IMR-90 (cell line): Measurements from ENCODE around the gene EIF4H. TPM values are rescaled to one million over a fixed set of nuclear protein-coding genes. Genes with fewer than 3 reads are reported as not detected.

Source experiments
- ATAC-seq: fragments of 200-7000 bp; cut with Tn5 transposase; 2 replicates; pipeline ENCODE4 v1.9.1; 2020; ENCODE audit warnings: low read depth, mild to moderate bottlenecking, moderate library complexity
- BruUV-seq: library from RNA; stranded (reverse); fragments of 400-500 nt; replicated peaks from 2 replicates; lab custom pipeline; 2021; lab: Mats Ljungman, UMichigan
- CTCF ChIA-PET: fragments of 300-600 bp; formaldehyde crosslinking; extraction: SDS; loops from one replicate; lab custom pipeline; 2021; ENCODE audit warnings: antibody characterized with exemption; lab: Yijun Ruan, JAX
- POLR2A ChIA-PET: fragments of 300-600 bp; sonication (Branson Sonifier 250); formaldehyde crosslinking; loops from one replicate; lab custom pipeline; 2022; ENCODE audit warnings: antibody characterized with exemption; ENCODE audit not compliant: unreplicated experiment; lab: Charles Lee
- DNase-seq: peaks from one replicate; pipeline ENCODE4 v3.0.0; 2013
- H2AFZ ChIP-seq: replicated peaks from 2 replicates; pipeline ENCODE3; 2013; ENCODE audit warnings: low read length, mild to moderate bottlenecking; ENCODE audit not compliant: poor library complexity
- H2AK5ac ChIP-seq: 2 replicates; pipeline ENCODE4 v1.6.1; 2013; ENCODE audit warnings: low read depth, low read length, inconsistent platforms
- H2AK9ac ChIP-seq: replicated peaks from 2 replicates; pipeline ENCODE3; 2013; ENCODE audit warnings: mild to moderate bottlenecking, low read depth, low read length, moderate library complexity; ENCODE audit not compliant: poor library complexity
- H2BK120ac ChIP-seq: 2 replicates; pipeline ENCODE4 v1.6.1; 2013; ENCODE audit warnings: low read depth, low read length, inconsistent platforms
- H2BK15ac ChIP-seq: 3 replicates; pipeline ENCODE4 v1.6.1; 2013; ENCODE audit warnings: low read depth, low read length, inconsistent platforms
- H2BK20ac ChIP-seq: 2 replicates; pipeline ENCODE4 v1.6.1; 2013; ENCODE audit warnings: low read depth, mild to moderate bottlenecking, inconsistent platforms, low read length, moderate library complexity
- H2BK5ac ChIP-seq: 2 replicates; pipeline ENCODE4 v1.6.1; 2013; ENCODE audit warnings: mild to moderate bottlenecking, low read depth, low read length, inconsistent platforms; ENCODE audit not compliant: poor library complexity, severe bottlenecking
- H3K14ac ChIP-seq: replicated peaks from 2 replicates; pipeline ENCODE4 v1.6.1; 2013; ENCODE audit warnings: low read depth, low read length, inconsistent platforms
- H3K18ac ChIP-seq: 2 replicates; pipeline ENCODE4 v1.6.1; 2013; ENCODE audit warnings: low read depth, low read length, control low read depth
- H3K23ac ChIP-seq: 2 replicates; pipeline ENCODE4 v1.6.1; 2013; ENCODE audit warnings: low read depth, low read length, inconsistent platforms
- H3K27ac ChIP-seq: 2 replicates; pipeline ENCODE4 v1.5.1; 2013; ENCODE audit warnings: mild to moderate bottlenecking, control low read depth, low read length; ENCODE audit not compliant: insufficient read depth
- H3K27me3 ChIP-seq: 2 replicates; pipeline ENCODE4 v1.6.1; 2013; ENCODE audit warnings: low read length; ENCODE audit not compliant: control insufficient read depth, insufficient read depth
- H3K36me3 ChIP-seq: 2 replicates; pipeline ENCODE4 v1.6.1; 2013; ENCODE audit warnings: low read length, mixed read lengths; ENCODE audit not compliant: control insufficient read depth, insufficient read depth
- H3K4ac ChIP-seq: 2 replicates; pipeline ENCODE4 v1.6.1; 2013; ENCODE audit warnings: low read depth, low read length, inconsistent platforms
- H3K4me1 ChIP-seq: 2 replicates; pipeline ENCODE4 v1.6.1; 2013; ENCODE audit warnings: low read length, mixed read lengths; ENCODE audit not compliant: control insufficient read depth, insufficient read depth
- H3K4me2 ChIP-seq: 2 replicates; pipeline ENCODE4 v1.6.1; 2013; ENCODE audit warnings: low read depth, mild to moderate bottlenecking, control low read depth, low read length, moderate library complexity
- H3K4me3 ChIP-seq: 2 replicates; pipeline ENCODE4 v1.5.1; 2013; ENCODE audit warnings: low read depth, mild to moderate bottlenecking, control low read depth, low read length, moderate library complexity; ENCODE audit not compliant: insufficient read depth
- H3K56ac ChIP-seq: 2 replicates; pipeline ENCODE4 v1.6.1; 2013; ENCODE audit warnings: low read length, inconsistent platforms; ENCODE audit not compliant: insufficient read depth; ENCODE audit errors: extremely low read depth
- H3K79me1 ChIP-seq, 2 experiments: 2 replicates each; pipeline ENCODE4 v1.6.1; 2013; ENCODE audit warnings: low read length in 2 of 2, inconsistent platforms in 1 of 2, low read depth in 1 of 2
- H3K9ac ChIP-seq: 2 replicates; pipeline ENCODE4 v1.6.1; 2013; ENCODE audit warnings: low read depth, low read length, control low read depth
- H3K9me1 ChIP-seq: 2 replicates; pipeline ENCODE4 v1.6.1; 2013; ENCODE audit warnings: low read length, inconsistent platforms; ENCODE audit not compliant: insufficient read depth
- H3K9me3 ChIP-seq: 2 replicates; pipeline ENCODE4 v1.6.1; 2013; ENCODE audit warnings: low read length; ENCODE audit not compliant: control insufficient read depth, insufficient read depth
- H4K20me1 ChIP-seq: 2 replicates; pipeline ENCODE4 v1.6.1; 2013; ENCODE audit warnings: low read length, inconsistent platforms; ENCODE audit not compliant: insufficient read depth
- H4K5ac ChIP-seq: 2 replicates; pipeline ENCODE4 v1.6.1; 2013; ENCODE audit warnings: mild to moderate bottlenecking, low read depth, low read length, control low read depth
- H4K8ac ChIP-seq, 2 experiments: 2 replicates each; pipeline ENCODE4 v1.6.1; 2013; ENCODE audit warnings: low read depth in 2 of 2, low read length in 2 of 2, control low read depth in 1 of 2, inconsistent platforms in 1 of 2
- H4K91ac ChIP-seq: 2 replicates; pipeline ENCODE4 v1.6.1; 2013; ENCODE audit warnings: low read depth, low read length, inconsistent platforms; ENCODE audit not compliant: insufficient read depth
- BHLHE40 ChIP-seq: fragments of 150-350 bp; IDR thresholded peaks from 2 replicates; pipeline ENCODE4 v1.6.1; 2016; ENCODE audit warnings: mild to moderate bottlenecking, low read depth, low read length
- CEBPB ChIP-seq: IDR thresholded peaks from 2 replicates; pipeline ENCODE4 v1.6.1; 2012; ENCODE audit warnings: low read depth, low read length, improper control_type of control experiment
- CHD1 ChIP-seq: IDR thresholded peaks from 2 replicates; pipeline ENCODE4 v1.6.1; 2012; ENCODE audit warnings: low read depth, low read length, improper control_type of control experiment
- FOS ChIP-seq: fragments of 150-350 bp; IDR thresholded peaks from 2 replicates; pipeline ENCODE4 v1.6.1; 2016; ENCODE audit warnings: low read depth, low read length
- MAFK ChIP-seq: IDR thresholded peaks from 2 replicates; pipeline ENCODE4 v1.6.1; 2012; ENCODE audit warnings: low read depth, low read length, improper control_type of control experiment
- MAZ ChIP-seq: IDR thresholded peaks from 2 replicates; pipeline ENCODE4 v1.6.1; 2012; ENCODE audit warnings: low read depth, mild to moderate bottlenecking, low read length, improper control_type of control experiment, moderate library complexity, borderline replicate concordance
- MXI1 ChIP-seq: IDR thresholded peaks from 2 replicates; pipeline ENCODE4 v1.6.1; 2012; ENCODE audit warnings: low read depth, mild to moderate bottlenecking, low read length, moderate library complexity, borderline replicate concordance
- NFE2L2 ChIP-seq: fragments of 150-350 bp; IDR thresholded peaks from 2 replicates; pipeline ENCODE4 v1.6.1; 2016; ENCODE audit warnings: low read depth, mild to moderate bottlenecking, low read length
- RCOR1 ChIP-seq: IDR thresholded peaks from 2 replicates; pipeline ENCODE4 v1.6.1; 2012; ENCODE audit warnings: mild to moderate bottlenecking, low read length, improper control_type of control experiment; ENCODE audit not compliant: insufficient replicate concordance
- SMC3 ChIP-seq: fragments of 150-350 bp; IDR thresholded peaks from 2 replicates; pipeline ENCODE4 v1.6.1; 2016; ENCODE audit warnings: low read depth, mild to moderate bottlenecking, antibody characterized with exemption, low read length, moderate library complexity
- WGBS, 2 experiments: methylation state at CpG; one replicate each; pipeline versions ENCODE4 v1.1.5 to v1.1.7; 2013; ENCODE audit warnings: missing lambda C conversion rate in 2 of 2; ENCODE audit not compliant: insufficient read length in 1 of 2; ENCODE audit errors: extremely low coverage in 2 of 2; 5-methylcytosine and 5-hydroxymethylcytosine counted together
- dilution Hi-C: fragments of 300-500 bp; cut with HindIII; formaldehyde crosslinking; loops from one replicate; pipeline ENCODE4 v1.14.3; 2018; ENCODE audit warnings: low sequenced_read_pairs; ENCODE audit not compliant: unreplicated experiment
- in situ Hi-C: fragments of 300-500 bp; cut with MboI; formaldehyde crosslinking; loops from 3 replicates; pipeline ENCODE4 v1.14.3; 2019; ENCODE audit warnings: low sequenced_read_pairs, inconsistent platforms, mixed read lengths
- intact Hi-C: fragments of 100-400 bp; cut with micrococcal nuclease; formaldehyde crosslinking; loops from 2 replicates; pipeline ENCODE4 v1.10.0; 2022
- polyA plus RNA-seq, 3 experiments: library from polyadenylated mRNA; depleted of rRNA; stranded (reverse); fragments of >200 nt; gene quantifications; 2 replicates each; pipeline ENCODE4 v1.2.3, GENCODE V29; 2012; ENCODE audit warnings: low replicate concordance in 1 of 3
- total RNA-seq: library from RNA; depleted of rRNA; stranded (reverse); fragments of >200 nt; gene quantifications from 2 replicates; pipeline ENCODE4 v1.2.3, GENCODE V29; 2012
- TF ChIP-seq, protein P1 (sequence below): fragments of 150-350 bp; IDR thresholded peaks from 2 replicates; pipeline ENCODE4 v1.6.1; 2017; ENCODE audit warnings: mild to moderate bottlenecking, antibody characterized with exemption, low read length, low read depth
- TF ChIP-seq, protein P2 (sequence below): fragments of 150-350 bp; IDR thresholded peaks from 2 replicates; pipeline ENCODE4 v1.6.1; 2016; ENCODE audit warnings: low read depth, mild to moderate bottlenecking, low read length, moderate library complexity, borderline replicate concordance

The EIF4H gene
- total and polyA plus RNA-seq, 2 of the 4 experiments (the other 2 are of a cell fraction): 241 to 321 TPM

DNA sequence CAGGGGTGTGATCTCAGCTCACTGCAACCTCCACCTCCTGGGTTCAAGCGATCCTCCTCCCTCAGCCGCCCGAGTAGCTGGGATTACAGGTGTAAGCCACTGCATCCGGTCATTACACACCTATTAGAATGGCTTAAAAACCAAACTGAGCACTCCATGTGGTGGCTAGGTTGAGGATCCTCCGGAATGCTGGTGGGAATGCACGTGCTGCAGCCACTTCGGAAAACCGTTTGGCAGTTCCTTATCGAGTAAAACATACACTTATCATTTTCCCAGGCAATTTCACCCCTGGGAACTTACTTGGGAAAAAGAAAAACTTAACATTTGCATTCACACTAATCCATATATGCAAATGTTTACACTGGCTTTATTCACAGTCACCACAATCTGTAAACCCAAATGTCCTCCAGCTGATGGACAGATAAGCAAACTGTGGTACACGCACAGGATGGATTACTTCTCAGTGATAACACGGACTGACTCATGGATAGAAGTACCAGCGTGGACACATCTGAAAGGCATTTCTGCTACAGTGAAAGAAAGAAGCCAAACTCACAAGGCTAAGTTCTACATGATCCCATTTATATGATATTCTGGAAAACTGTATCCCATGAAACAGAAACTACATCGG is 59.6 kb downstream of the EIF4H start (continued):
- TF ChIP-seq, protein P1, sequence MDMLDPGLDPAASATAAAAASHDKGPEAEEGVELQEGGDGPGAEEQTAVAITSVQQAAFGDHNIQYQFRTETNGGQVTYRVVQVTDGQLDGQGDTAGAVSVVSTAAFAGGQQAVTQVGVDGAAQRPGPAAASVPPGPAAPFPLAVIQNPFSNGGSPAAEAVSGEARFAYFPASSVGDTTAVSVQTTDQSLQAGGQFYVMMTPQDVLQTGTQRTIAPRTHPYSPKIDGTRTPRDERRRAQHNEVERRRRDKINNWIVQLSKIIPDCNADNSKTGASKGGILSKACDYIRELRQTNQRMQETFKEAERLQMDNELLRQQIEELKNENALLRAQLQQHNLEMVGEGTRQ: 0 out of 2 replicates have a peak, but pooled peaks have one; percentile 12

DNA sequence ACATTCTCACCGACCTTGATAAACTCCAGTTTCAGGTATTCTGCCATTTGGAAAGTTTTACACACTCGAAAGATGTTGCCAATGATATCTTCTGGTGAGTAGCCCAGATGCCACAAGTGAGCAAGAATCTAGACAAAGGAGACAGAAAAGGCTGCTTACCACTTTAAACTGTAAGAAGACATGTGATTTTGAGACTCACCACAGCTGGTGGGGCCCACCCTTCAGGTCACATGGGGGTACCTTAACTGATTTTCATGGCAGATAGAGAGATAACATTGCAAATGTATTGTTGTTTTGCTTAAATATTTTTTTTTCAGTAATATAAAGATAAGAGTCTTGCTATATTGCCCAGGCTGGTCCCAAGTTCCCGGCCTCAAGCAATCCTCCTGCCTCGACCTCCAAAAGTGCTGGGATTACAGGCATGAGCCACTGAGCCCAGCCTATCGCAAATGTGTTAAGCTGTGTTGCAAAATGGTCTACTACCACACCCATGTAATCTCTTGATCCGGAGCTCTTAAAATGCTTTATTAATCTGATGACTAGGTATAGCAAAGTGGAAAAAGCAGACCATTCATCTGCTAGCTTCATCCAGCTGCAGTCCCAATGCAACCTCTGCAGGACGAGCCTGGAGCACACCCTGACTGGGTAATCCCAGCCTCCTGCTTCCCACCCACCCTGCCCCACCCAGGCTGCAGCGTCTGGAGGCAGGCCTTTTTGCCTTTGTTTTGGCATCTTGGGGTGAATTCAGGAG is 61.5 kb downstream of the EIF4H start:
- ChIA-PET CTCF (no interaction called here), POLR2A (no interaction called here)
- Histone ChIP-seq H2BK120ac (0 out of 2 replicates have a peak overlapping the region, but pooled peaks have one; percentile 8), H3K4me2 (no peak overlapping the region), H3K4ac (no peak overlapping the region), H2BK20ac (no peak overlapping the region; the same call in 1 of the 2 replicates), H3K4me1 (peaks cover 9% of the 10 kb centered on the region), H3K79me1 (peaks cover 0 to 12% of the 10 kb centered on the region in 2 experiments; a peak in 1 of 4 replicates), H2AFZ (no peak overlapping the region), H3K36me3 (peaks cover 34% of the 10 kb centered on the region), H3K27ac (no peak overlapping the region), H4K20me1 (peaks cover 17% of the 10 kb centered on the region), H4K8ac (no peak overlapping the region), H3K9me3 (no peaks in the 10 kb centered on the region), H2AK9ac (no peak overlapping the region), H3K56ac (no peak overlapping the region), H2BK15ac (no peak overlapping the region), H3K4me3 (no peak overlapping the region), H2AK5ac (no peak overlapping the region), H3K27me3 (no peaks in the 10 kb centered on the region), H2BK5ac (no peak overlapping the region), H3K14ac (no peak overlapping the region), H3K23ac (no peak overlapping the region), H4K5ac (no peak overlapping the region), H3K18ac (no peak overlapping the region), H3K9ac (no peak overlapping the region), H3K9me1 (peaks cover 10% of the 10 kb centered on the region), H4K91ac (no peak overlapping the region)
- dilution Hi-C loops: no loop called here
- no TSS peak for BruUV-seq
- 83% methylated on average over 2 of the region's 8 CpGs; no CpG with 5 or more reads in 1 of the 2 experiments for WGBS, 2 experiments
- in situ Hi-C loops: loop anchor here (25.0 kb wide), 1 partner anchor 127 kb away; no protein-coding TSS in a partner anchor
- no peak for ATAC-seq
- intact Hi-C loops: no loop called here
- TF ChIP-seq MAFK (no peak), MXI1 (no peak), SMC3 (no peak), MAZ (no peak), BHLHE40 (no peak), FOS (no peak), NFE2L2 (no peak), CHD1 (no peak), CEBPB (no peak), RCOR1 (no peak)
- TF ChIP-seq, protein P1: no peak
- TF ChIP-seq, protein P2, sequence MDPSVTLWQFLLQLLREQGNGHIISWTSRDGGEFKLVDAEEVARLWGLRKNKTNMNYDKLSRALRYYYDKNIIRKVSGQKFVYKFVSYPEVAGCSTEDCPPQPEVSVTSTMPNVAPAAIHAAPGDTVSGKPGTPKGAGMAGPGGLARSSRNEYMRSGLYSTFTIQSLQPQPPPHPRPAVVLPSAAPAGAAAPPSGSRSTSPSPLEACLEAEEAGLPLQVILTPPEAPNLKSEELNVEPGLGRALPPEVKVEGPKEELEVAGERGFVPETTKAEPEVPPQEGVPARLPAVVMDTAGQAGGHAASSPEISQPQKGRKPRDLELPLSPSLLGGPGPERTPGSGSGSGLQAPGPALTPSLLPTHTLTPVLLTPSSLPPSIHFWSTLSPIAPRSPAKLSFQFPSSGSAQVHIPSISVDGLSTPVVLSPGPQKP: no peak
- no peak for DNase-seq
